ENCODE results near the gene MTMR12. TPM values are rescaled to one million over a fixed set of nuclear protein-coding genes. Genes with fewer than 3 reads are reported as not detected.

Gene MTMR12
- total RNA-seq, 1 donor from 2014 or later = 41.3 TPM

GRCh38 chr5:32330126-32330971 is 17.6 kb upstream of the MTMR12 start:
- Histone ChIP-seq H3K27me3 (no peaks in the 10 kb centered on the region), H3K4me3 (no peak overlapping the region), H3K4me1 (peaks cover under 1% of the 10 kb centered on the region), H3K27ac (no peak overlapping the region), H3K36me3 (no peaks in the 10 kb centered on the region), H3K9me3 (no peaks in the 10 kb centered on the region)
- no peak for TF ChIP-seq CTCF (IDR thresholded peaks at IDR 0.05)
- intact Hi-C loops (cut with DNase I) = no loop called here
- DNase-seq (no peak), ATAC-seq (peak; percentile 28)

GRCh38 chr5:32329395-32329834 is 16.7 kb upstream of the MTMR12 start:
- peak; percentile 75 for DNase-seq
- H3K27ac ChIP-seq = no peak overlapping the region
- intact Hi-C loops (cut with DNase I) = no loop called here

GRCh38 chr5:32326216-32326772 is 13.6 kb upstream of the MTMR12 start:
- TF ChIP-seq CTCF (IDR thresholded peaks at IDR 0.05) = no peak
- Histone ChIP-seq H3K27ac (no peak overlapping the region), H3K36me3 (no peaks in the 10 kb centered on the region), H3K4me3 (no peak overlapping the region), H3K4me1 (peaks cover 4% of the 10 kb centered on the region), H3K9me3 (no peaks in the 10 kb centered on the region), H3K27me3 (no peaks in the 10 kb centered on the region)
- DNase-seq = no peak
- intact Hi-C loops (cut with DNase I) = no loop called here
- no peak for ATAC-seq

More at GRCh38 chr5:32329395-32329834, 16.7 kb upstream of the MTMR12 start:
- H3K4me3 ChIP-seq = no peak overlapping the region
- peak; percentile 92 for ATAC-seq
- peaks cover 4% of the 10 kb centered on the region for H3K4me1 ChIP-seq
- H3K27me3 ChIP-seq = no peaks in the 10 kb centered on the region
- H3K9me3 ChIP-seq = no peaks in the 10 kb centered on the region
- no peaks in the 10 kb centered on the region for H3K36me3 ChIP-seq
- TF ChIP-seq CTCF (IDR thresholded peaks at IDR 0.05) = peak; percentile 71

GRCh38 chr5:32325616-32326015 is 12.9 kb upstream of the MTMR12 start:
- Histone ChIP-seq H3K4me1 (peaks cover 4% of the 10 kb centered on the region), H3K36me3 (no peaks in the 10 kb centered on the region), H3K9me3 (no peaks in the 10 kb centered on the region), H3K4me3 (no peak overlapping the region), H3K27ac (no peak overlapping the region), H3K27me3 (no peaks in the 10 kb centered on the region)
- DNase-seq (no peak), ATAC-seq (no peak)
- intact Hi-C loops (cut with DNase I) = no loop called here
- no peak for TF ChIP-seq CTCF (IDR thresholded peaks at IDR 0.05)

GRCh38 chr5:32325062-32325461 is 12.3 kb upstream of the MTMR12 start:
- Histone ChIP-seq H3K4me1 (peaks cover 4% of the 10 kb centered on the region), H3K36me3 (no peaks in the 10 kb centered on the region), H3K27me3 (no peaks in the 10 kb centered on the region), H3K4me3 (no peak overlapping the region), H3K9me3 (no peaks in the 10 kb centered on the region), H3K27ac (no peak overlapping the region)
- no peak for TF ChIP-seq CTCF (IDR thresholded peaks at IDR 0.05)
- no peak for DNase-seq
- intact Hi-C loops (cut with DNase I) = no loop called here
- peak; percentile 76 for ATAC-seq

Data from upper lobe of right lung (tissue), 1 donor.